ENCODE results near the gene IL34. TPM values are rescaled to one million over a fixed set of nuclear protein-coding genes. Genes with fewer than 3 reads are reported as not detected.

The IL34 gene
- total RNA-seq, 1 experiment from 2014 or later = not detected

DNA sequence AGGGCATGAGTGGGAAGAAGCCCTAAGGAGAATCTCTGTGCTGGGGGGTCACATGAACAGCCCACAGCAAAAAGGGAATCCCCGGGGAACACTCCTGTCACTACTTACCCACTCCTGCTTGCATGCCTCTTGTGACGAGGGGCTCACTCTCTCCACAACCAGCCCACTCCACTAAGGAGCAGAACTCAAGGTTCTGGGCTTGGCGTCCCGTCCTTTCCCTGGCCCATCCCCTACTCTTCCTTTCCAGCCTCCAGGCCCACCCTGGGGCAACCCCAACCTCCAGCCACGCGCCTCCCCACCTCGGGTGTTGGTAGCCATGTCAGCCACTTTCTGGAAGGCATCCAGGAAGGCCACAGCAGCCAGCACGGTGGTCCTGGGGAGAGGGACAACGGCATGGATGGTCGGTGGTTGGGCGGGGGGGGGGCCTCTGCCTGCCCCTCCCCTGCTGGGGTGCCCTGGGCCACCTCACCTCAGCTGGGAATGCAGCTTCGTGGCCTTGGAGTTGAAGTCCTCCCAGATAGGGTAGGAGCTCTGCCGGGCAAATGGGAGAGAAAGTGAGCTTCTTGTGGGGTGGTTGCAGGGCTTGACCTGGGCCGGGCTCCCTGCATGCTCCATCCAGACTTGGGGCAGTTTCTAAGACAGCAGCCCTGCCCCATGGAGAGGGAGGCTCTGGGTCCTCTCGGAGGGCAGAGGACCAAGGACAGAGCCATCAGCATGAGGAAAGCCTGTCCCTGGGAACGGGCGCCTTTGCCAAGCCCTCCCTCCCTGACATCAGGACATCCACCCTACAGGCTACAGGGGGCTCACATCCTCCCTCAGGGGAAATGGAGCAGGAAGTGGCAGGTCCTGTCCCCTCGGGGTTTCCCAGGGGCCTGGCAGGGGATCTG lies 34.4 kb downstream of the IL34 start:
- H3K27me3 ChIP-seq (ENCODE audit: insufficient read depth, low read length) = no peaks in the 10 kb centered on the region
- no peak overlapping the region for H3K9ac ChIP-seq (ENCODE audit: low read length)
- H3K4me3 ChIP-seq (replicated peaks in 1 of 2; ENCODE audit: low read depth in 1 of 2, low read length in 2 of 2) = no peak overlapping the region
- H3K9me2 ChIP-seq (ENCODE audit: insufficient read depth) = no peaks in the 10 kb centered on the region
- H3K4me2 ChIP-seq (ENCODE audit: low read length) = no peak overlapping the region
- RAD21 ChIA-PET (ENCODE audit: low non-redundant PET in 1 of 2, low total read pairs in 2 of 2, uncharacterized antibody in 2 of 2, unreplicated experiment in 2 of 2) = no interaction called here
- CTCF ChIA-PET = interaction anchor here (0.5 to 3.4 kb wide), 2 partner anchors 90 to 271 kb away, joined by 3 to 19 read pairs; no protein-coding TSS in a partner anchor
- no TSS peak for BruUV-seq (replicated peaks)
- H3K4me1 ChIP-seq (ENCODE audit: control insufficient read depth in 1 of 2, insufficient read depth in 2 of 2, low read length in 2 of 2) = peaks cover 5 to 14% of the 10 kb centered on the region in 2 experiments; a peak in 3 of 4 replicates
- no peak overlapping the region for H2AFZ ChIP-seq (ENCODE audit: low read depth, low read length, poor library complexity, severe bottlenecking)
- no peak overlapping the region; the same call in 1 of the 2 replicates for H3K27ac ChIP-seq (ENCODE audit: low read depth, low read length)
- no peaks in the 10 kb centered on the region for H3K9me3 ChIP-seq (ENCODE audit: control insufficient read depth in 1 of 2, insufficient read depth in 1 of 2, low read depth in 1 of 2, low read length in 2 of 2)
- H3K36me3 ChIP-seq (ENCODE audit: control insufficient read depth in 1 of 2, insufficient read depth in 2 of 2, low read length in 2 of 2) = peaks cover 13 to 23% of the 10 kb centered on the region in 2 experiments; a peak in 3 of 4 replicates
- ATAC-seq (no peak), DNase-seq (ENCODE audit: low read depth, low spot score) (no peak)
- POLR2A ChIA-PET = no interaction called here
- H4K20me1 ChIP-seq (ENCODE audit: insufficient read depth) = no peaks in the 10 kb centered on the region
- TF ChIP-seq ZBTB33 (IDR thresholded peaks at IDR 0.05; ENCODE audit: extremely low read depth, insufficient replicate concordance, low read length) (no peak), ELF1 (IDR thresholded peaks at IDR 0.05; ENCODE audit: borderline replicate concordance, low read depth) (no peak)
- peaks cover 54% of the 10 kb centered on the region for H3K79me2 ChIP-seq (ENCODE audit: insufficient read depth, low read length)
- intact Hi-C loops (cut with micrococcal nuclease) = loop anchor here (1.0 kb wide), 1 partner anchor 91 kb away; no protein-coding TSS in a partner anchor

Data from HCT116 (cell line).